ENCODE results near the gene SLC35F6.
"Not testable (repeated sequence)": the region's sequence is repeated elsewhere in the genome, so short reads cannot be mapped to it uniquely, and the experiment has no call there.

SLC35F6 gene

GRCh38 chr2:26784570-26785234 is 20.6 kb downstream of the SLC35F6 start:
- DNase-seq (ENCODE audit: low read depth), result no peak

GRCh38 chr2:26785431-26786206 is 21.5 kb downstream of the SLC35F6 start, which contains the start of gene CENPA:
CENPA (plus strand) TSS chr2:26786056; CDS start chr2:26786197, 141 bp downstream.
- DNase-seq (ENCODE audit: low read depth), result peak; percentile 77

GRCh38 chr2:26786207-26787028 is 22.3 kb downstream of the SLC35F6 start:
- no peak for DNase-seq (ENCODE audit: low read depth)

GRCh38 chr2:26792720-26793119 is 28.6 kb downstream of the SLC35F6 start:
- no peak for DNase-seq (ENCODE audit: low read depth)

GRCh38 chr2:26793518-26793917 is 29.4 kb downstream of the SLC35F6 start:
- DNase-seq (ENCODE audit: low read depth), result no peak

GRCh38 chr2:26795135-26795534 is 31.1 kb downstream of the SLC35F6 start:
- DNase-seq (ENCODE audit: low read depth), result not testable (repeated sequence)

- DNase-seq (ENCODE audit: low read depth), result no peak
Measured at GRCh38 chr2:26801328-26801727, 37.2 kb downstream of the SLC35F6 start.

GRCh38 chr2:26801796-26802195 is 37.7 kb downstream of the SLC35F6 start:
- no peak for DNase-seq (ENCODE audit: low read depth)

GRCh38 chr2:26805241-26805676 is 41.2 kb downstream of the SLC35F6 start:
- no peak for DNase-seq (ENCODE audit: low read depth)

GRCh38 chr2:26807788-26808460 is 43.8 kb downstream of the SLC35F6 start:
- no peak for DNase-seq (ENCODE audit: low read depth)

- DNase-seq (ENCODE audit: low read depth), result no peak
Measured at GRCh38 chr2:26809211-26809610, 45.1 kb downstream of the SLC35F6 start.

GRCh38 chr2:26809876-26810577 is 45.9 kb downstream of the SLC35F6 start:
- DNase-seq (ENCODE audit: low read depth), result no peak

GRCh38 chr2:26811261-26811660 is 47.2 kb downstream of the SLC35F6 start:
- DNase-seq (ENCODE audit: low read depth), result no peak

GRCh38 chr2:26811791-26812694 is 48.0 kb downstream of the SLC35F6 start:
- DNase-seq (ENCODE audit: low read depth), result no peak

- no peak for DNase-seq (ENCODE audit: low read depth)
Measured at GRCh38 chr2:26812731-26813130, 48.6 kb downstream of the SLC35F6 start.

- DNase-seq (ENCODE audit: low read depth), result not testable (repeated sequence)
Measured at GRCh38 chr2:26814072-26814765, 50.1 kb downstream of the SLC35F6 start.

- DNase-seq (ENCODE audit: low read depth), result no peak
Measured at GRCh38 chr2:26816893-26817292, 52.8 kb downstream of the SLC35F6 start.

- DNase-seq (ENCODE audit: low read depth), result no peak
Measured at GRCh38 chr2:26818255-26818654, 54.2 kb downstream of the SLC35F6 start.

GRCh38 chr2:26818972-26819371 is 54.9 kb downstream of the SLC35F6 start:
- no peak for DNase-seq (ENCODE audit: low read depth)

- no peak for DNase-seq (ENCODE audit: low read depth)
Measured at GRCh38 chr2:26820932-26821331, 56.8 kb downstream of the SLC35F6 start.

All from stimulated activated CD8-positive, alpha-beta memory T cell treated with anti-CD3 and anti-CD28 coated beads, Interleukin-15, amount 100 ng/mL, for 24 hours (primary cell).